ENCODE data around the gene THY1. TPM values are rescaled to one million over a fixed set of nuclear protein-coding genes. Genes with fewer than 3 reads are reported as not detected.

Gene THY1
- total and polyA plus RNA-seq, 2 of the 8 experiments (the other 6 are each of a cell fraction or from before 2014, with no cell fraction given): 286 to 2,479 TPM

GRCh38 chr11:119446871-119447663, 24.1 kb upstream of the THY1 start:
- H4K8ac ChIP-seq (ENCODE audit: extremely low read depth, insufficient read depth, low read length): peak overlapping the region; percentile 84; the same call in 1 of the 2 replicates
- WGBS, 2 experiments (ENCODE audit: extremely low coverage in 1 of 2, insufficient coverage in 1 of 2, insufficient read length in 1 of 2, insufficient replicate concordance in 2 of 2, low coverage in 1 of 2, low lambda C conversion rate in 2 of 2, missing lambda C conversion rate in 1 of 2): 92% methylated on average over 10 of the region's 10 CpGs; no CpG with 5 or more reads in 1 of the 2 experiments
- no peak overlapping the region for H2BK120ac ChIP-seq (replicated peaks; ENCODE audit: low read depth, low read length)
- no peak overlapping the region for H3K4me2 ChIP-seq (ENCODE audit: insufficient read depth in 1 of 2, low read depth in 2 of 2, low read length in 2 of 2)
- H3K4ac ChIP-seq (replicated peaks; ENCODE audit: insufficient read length, low read depth, low read length): no peak overlapping the region
- H2AK5ac ChIP-seq (ENCODE audit: low read depth, low read length): 0 out of 2 replicates have a peak overlapping the region, but pooled peaks have one; percentile 39
- H4K5ac ChIP-seq (ENCODE audit: insufficient read length, low read depth, low read length): no peak overlapping the region
- no peak overlapping the region for H4K91ac ChIP-seq (replicated peaks; ENCODE audit: insufficient read length, low read length)
- ChIA-PET CTCF (ENCODE audit: partially characterized antibody) (interaction anchor here (0.7 to 3.6 kb wide), 14 partner anchors 8 to 144 kb away, joined by 3 to 12 read pairs (median 4); no protein-coding TSS in a partner anchor), POLR2A (ENCODE audit: partially characterized antibody) (interaction anchor here (0.7 to 1.3 kb wide), 2 partner anchors 12 to 221 kb away, joined by 3 read pairs; no protein-coding TSS in a partner anchor)
- H3K4me3 ChIP-seq (ENCODE audit: extremely low read depth in 1 of 4, insufficient read depth in 2 of 4, low read depth in 3 of 4, low read length in 4 of 4): no peak overlapping the region
- H2BK15ac ChIP-seq (ENCODE audit: low read length): no peak overlapping the region
- H3K23ac ChIP-seq (ENCODE audit: insufficient read length): no peak overlapping the region
- no peak overlapping the region for H3K56ac ChIP-seq (replicated peaks; ENCODE audit: insufficient read length, low read depth, low read length)
- H3K23me2 ChIP-seq (ENCODE audit: low read depth, low read length): no peaks in the 10 kb centered on the region
- H2BK20ac ChIP-seq (ENCODE audit: low read length): 0 out of 2 replicates have a peak overlapping the region, but pooled peaks have one; percentile 37
- FAIRE-seq (no peak), DNase-seq (ENCODE audit: low read depth in 1 of 2, low spot score in 2 of 2) (no peak)
- no peak overlapping the region for H3K9ac ChIP-seq (replicated peaks in 1 of 4; ENCODE audit: extremely low read depth in 1 of 4, low read depth in 3 of 4, low read length in 3 of 4)
- no peaks in the 10 kb centered on the region for H3K9me3 ChIP-seq (ENCODE audit: insufficient read depth in 2 of 2, low read depth in 1 of 2, low read length in 1 of 2)
- H3K27me3 ChIP-seq (replicated peaks in 1 of 4; ENCODE audit: control insufficient read depth in 3 of 4, extremely low read depth in 1 of 4, insufficient read depth in 3 of 4, low read length in 3 of 4): 0 out of 7 replicates have a peak, but pooled peaks cover 0 to 3% (median under 1%) of the 10 kb centered on the region in 4 experiments
- no peak overlapping the region for H3K27ac ChIP-seq (ENCODE audit: low read depth, low read length)
- H3K79me1 ChIP-seq (ENCODE audit: low read depth, low read length): no peaks in the 10 kb centered on the region
- no peaks in the 10 kb centered on the region for H3K79me2 ChIP-seq (ENCODE audit: control insufficient read depth in 1 of 2, insufficient read depth in 2 of 2, low read length in 2 of 2)
- no peak overlapping the region for H3K18ac ChIP-seq (ENCODE audit: extremely low read depth, low read length)
- H3K4me1 ChIP-seq (replicated peaks in 1 of 4; ENCODE audit: control insufficient read depth in 3 of 4, insufficient read depth in 4 of 4, low read length in 3 of 4): no peaks in the 10 kb centered on the region
- no peak overlapping the region for H2BK12ac ChIP-seq (ENCODE audit: low read depth, low read length)
- H2BK5ac ChIP-seq (ENCODE audit: low read depth, low read length): no peak overlapping the region
- no peaks in the 10 kb centered on the region for H3K36me3 ChIP-seq (ENCODE audit: control insufficient read depth in 2 of 4, insufficient read depth in 4 of 4, low read length in 3 of 4)
- no peak overlapping the region for H2AFZ ChIP-seq (ENCODE audit: low read length)
- no peaks in the 10 kb centered on the region for H4K20me1 ChIP-seq (replicated peaks in 1 of 2; ENCODE audit: control insufficient read depth in 1 of 2, insufficient read depth in 2 of 2, low read length in 2 of 2)
- H3K14ac ChIP-seq (ENCODE audit: insufficient read length): no peak overlapping the region
- TF ChIP-seq CBX5 (IDR thresholded peaks at IDR 0.05; ENCODE audit: low read depth, low read length): no peak
- no peak for TF ChIP-seq E2F6 (IDR thresholded peaks at IDR 0.05)
- no peak for TF ChIP-seq RFX5 (IDR thresholded peaks at IDR 0.05; ENCODE audit: borderline replicate concordance, low read depth, low read length)
- no peak for TF ChIP-seq ATF2 (IDR thresholded peaks at IDR 0.05; ENCODE audit: low read length)
- no peak for TF ChIP-seq HDAC2 (IDR thresholded peaks at IDR 0.05; ENCODE audit: borderline replicate concordance in 1 of 2, low read depth in 2 of 2, low read length in 2 of 2)
- TF ChIP-seq TAF1 (IDR thresholded peaks at IDR 0.05; ENCODE audit: low read depth, low read length): no peak
- no peak for TF ChIP-seq SIX5 (IDR thresholded peaks at IDR 0.05; ENCODE audit: low read depth, low read length)
- no peak for TF ChIP-seq RBBP5 (IDR thresholded peaks at IDR 0.05; ENCODE audit: borderline replicate concordance, low read depth, low read length)
- TF ChIP-seq ASH2L (IDR thresholded peaks at IDR 0.05; ENCODE audit: low read length): no peak
